PFSK-1 (cell line): ENCODE data around the gene TIMP4.

ENCODE experiments used
- FOXP2 ChIP-seq: optimal IDR thresholded peaks from 2 replicates; pipeline ENCODE3; 2011; ENCODE audit warnings: borderline replicate concordance, control low read depth, inconsistent platforms; ENCODE audit not compliant: insufficient read depth; ENCODE audit errors: extremely low read length, extremely low read depth
- POLR2AphosphoS5 ChIP-seq: IDR thresholded peaks from 2 replicates; pipeline ENCODE4 v1.6.1; 2012; ENCODE audit warnings: low read depth, mild to moderate bottlenecking, control low read depth, low read length, moderate library complexity
- REST ChIP-seq, 2 experiments: IDR thresholded peaks; 2 replicates each; pipeline versions ENCODE4 v1.6.1 to v1.8.0; 2011 to 2012; ENCODE audit warnings: low read depth in 2 of 2, low read length in 2 of 2, control low read depth in 1 of 2, inconsistent platforms in 1 of 2, mild to moderate bottlenecking in 1 of 2, moderate library complexity in 1 of 2; ENCODE audit not compliant: insufficient read depth in 1 of 2
- SIN3A ChIP-seq: IDR thresholded peaks from 2 replicates; pipeline ENCODE4 v1.6.1; 2012; ENCODE audit warnings: mild to moderate bottlenecking, low read length, moderate library complexity, borderline replicate concordance; ENCODE audit not compliant: insufficient read depth
- TAF1 ChIP-seq: IDR thresholded peaks from 2 replicates; pipeline ENCODE4 v1.6.1; 2012; ENCODE audit warnings: low read length, control low read depth, borderline replicate concordance; ENCODE audit not compliant: insufficient read depth

- TF ChIP-seq POLR2AphosphoS5: no peak
- no peak for TF ChIP-seq TAF1
- no peak for TF ChIP-seq FOXP2
- TF ChIP-seq REST (IDR thresholded peaks at IDR 0.05; ENCODE audit: insufficient read depth in 1 of 2, low read depth in 2 of 2, low read length in 2 of 2): no peak
- TF ChIP-seq SIN3A: no peak
Observed at GRCh38 chr3:12120374-12121140, 38.2 kb downstream of the TIMP4 start.
